ENCODE data around the gene SLC24A3. TPM values are rescaled to one million over a fixed set of nuclear protein-coding genes. Genes with fewer than 3 reads are reported as not detected.

SLC24A3 gene
- total RNA-seq, 1 experiment from 2014 or later = 0.34 TPM

DNA sequence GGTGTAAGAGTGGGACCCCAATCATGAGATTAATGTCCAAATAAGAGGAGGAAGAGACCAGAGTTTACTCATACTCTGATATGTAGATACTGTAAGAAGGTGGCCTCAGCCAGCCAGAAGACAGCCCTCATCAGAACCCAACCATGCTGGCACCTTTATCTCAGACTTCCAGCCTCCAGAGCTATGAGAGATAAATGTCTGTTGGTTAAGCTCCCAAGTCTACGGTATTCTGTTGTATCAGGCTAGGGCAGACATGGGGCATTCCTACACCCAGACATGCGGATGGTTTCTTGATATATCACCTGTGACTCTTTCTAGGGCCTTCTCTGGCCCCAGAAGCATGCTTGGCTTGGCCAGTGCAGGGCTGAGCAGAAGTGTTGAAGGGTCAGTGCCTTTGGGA lies 298.2 kb downstream of the SLC24A3 start:
- Histone ChIP-seq H3K36me3 (no peaks in the 10 kb centered on the region), H3K27me3 (no peaks in the 10 kb centered on the region), H3K4me3 (no peak overlapping the region), H3K4me1 (no peaks in the 10 kb centered on the region), H3K27ac (no peak overlapping the region), H3K9me3 (replicated peaks) (no peaks in the 10 kb centered on the region)
- DNase-seq = no peak

GRCh38 chr20:19511931-19512330 lies 299.5 kb downstream of the SLC24A3 start:
- no peak overlapping the region for H3K27ac ChIP-seq
- no peaks in the 10 kb centered on the region for H3K27me3 ChIP-seq
- H3K9me3 ChIP-seq (replicated peaks) = no peaks in the 10 kb centered on the region
- no peak overlapping the region for H3K4me3 ChIP-seq
- no peak for DNase-seq
- H3K36me3 ChIP-seq = no peaks in the 10 kb centered on the region
- H3K4me1 ChIP-seq = no peaks in the 10 kb centered on the region

DNA sequence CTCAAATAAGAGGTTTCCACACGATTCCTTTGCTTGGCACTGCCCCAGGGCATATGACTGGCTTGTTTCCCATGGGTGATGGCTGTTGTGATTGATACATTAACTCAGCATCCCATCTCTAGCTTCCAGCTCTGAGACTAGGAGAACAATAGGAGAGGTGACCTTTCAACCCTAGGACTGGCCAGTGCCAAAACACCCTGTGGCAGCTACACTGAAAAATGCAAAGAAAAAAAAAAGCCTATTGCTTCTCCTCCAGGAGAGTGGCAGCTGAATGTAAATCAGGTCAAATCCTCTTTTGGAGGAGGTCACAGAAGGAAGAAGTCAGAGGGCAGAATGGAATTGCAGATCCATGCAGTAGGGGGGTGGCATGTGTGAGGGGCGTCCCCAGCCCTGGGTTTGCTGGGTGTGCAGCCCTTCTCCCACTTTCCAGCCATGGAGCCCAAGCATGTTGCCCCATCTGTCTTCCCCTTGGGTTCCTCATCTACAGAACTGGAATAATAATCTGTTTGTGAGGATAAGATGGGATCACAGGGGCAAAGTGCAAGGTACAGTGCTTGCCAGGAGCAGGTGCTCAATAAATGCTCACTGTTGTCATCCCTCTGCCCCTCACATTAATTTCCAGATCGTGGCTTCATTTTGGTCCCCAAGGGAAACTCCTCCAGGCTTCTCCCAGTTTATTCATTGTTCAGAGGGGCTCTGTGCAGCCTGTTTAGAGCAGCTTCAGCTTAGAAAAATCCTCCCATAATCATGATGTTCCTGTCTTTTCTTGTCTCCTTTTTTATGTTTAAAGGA lies 300.6 kb downstream of the SLC24A3 start:
- DNase-seq = no peak
- H3K36me3 ChIP-seq = no peaks in the 10 kb centered on the region
- H3K27me3 ChIP-seq = no peaks in the 10 kb centered on the region
- H3K27ac ChIP-seq = no peak overlapping the region
- no peaks in the 10 kb centered on the region for H3K4me1 ChIP-seq
- no peak overlapping the region for H3K4me3 ChIP-seq
- no peaks in the 10 kb centered on the region for H3K9me3 ChIP-seq (replicated peaks)

DNA sequence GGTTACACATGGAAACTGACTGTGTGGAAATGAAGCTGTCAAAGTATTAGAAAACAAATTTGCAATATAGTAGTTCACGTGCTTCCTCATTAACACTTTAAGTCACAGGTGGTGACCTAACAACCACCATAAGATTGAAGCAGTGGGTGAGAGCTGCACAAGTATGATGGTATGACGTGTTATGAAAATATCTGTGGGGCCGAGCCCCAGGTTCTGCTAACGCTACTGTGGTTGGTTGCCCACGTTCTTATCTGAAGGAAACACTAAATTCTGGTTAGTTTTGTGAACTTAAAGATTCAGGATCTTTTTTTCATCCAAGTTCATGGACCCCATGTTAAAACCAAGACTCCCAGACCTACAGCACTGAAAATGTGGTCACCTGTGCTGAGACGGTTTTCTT lies 302.6 kb downstream of the SLC24A3 start:
- Histone ChIP-seq H3K4me1 (no peaks in the 10 kb centered on the region), H3K27ac (no peak overlapping the region), H3K9me3 (replicated peaks) (no peaks in the 10 kb centered on the region), H3K36me3 (no peaks in the 10 kb centered on the region), H3K27me3 (no peaks in the 10 kb centered on the region), H3K4me3 (no peak overlapping the region)
- DNase-seq = no peak

DNA sequence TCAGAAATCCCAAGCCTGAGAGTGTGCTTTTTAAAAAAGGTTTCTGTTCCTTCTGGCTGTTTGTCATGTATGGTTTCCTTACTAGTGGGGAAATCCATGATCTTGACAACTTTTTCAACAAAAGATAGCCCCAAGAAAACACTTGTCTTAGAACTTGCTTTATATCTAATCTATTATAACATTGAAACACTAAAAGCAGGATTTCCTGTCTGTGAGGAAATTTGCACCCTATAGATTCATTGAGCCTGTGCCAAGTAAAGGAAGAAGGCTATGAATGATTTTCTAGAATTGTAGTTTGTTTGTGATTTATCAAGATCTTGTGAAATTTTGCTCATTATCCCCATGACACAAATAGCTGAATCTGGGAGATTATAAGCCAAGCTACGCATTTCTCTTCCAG lies 307.0 kb downstream of the SLC24A3 start:
- Histone ChIP-seq H3K27me3 (no peaks in the 10 kb centered on the region), H3K4me1 (no peaks in the 10 kb centered on the region), H3K27ac (no peak overlapping the region), H3K9me3 (replicated peaks) (no peaks in the 10 kb centered on the region), H3K36me3 (no peaks in the 10 kb centered on the region), H3K4me3 (no peak overlapping the region)
- DNase-seq = no peak

DNA sequence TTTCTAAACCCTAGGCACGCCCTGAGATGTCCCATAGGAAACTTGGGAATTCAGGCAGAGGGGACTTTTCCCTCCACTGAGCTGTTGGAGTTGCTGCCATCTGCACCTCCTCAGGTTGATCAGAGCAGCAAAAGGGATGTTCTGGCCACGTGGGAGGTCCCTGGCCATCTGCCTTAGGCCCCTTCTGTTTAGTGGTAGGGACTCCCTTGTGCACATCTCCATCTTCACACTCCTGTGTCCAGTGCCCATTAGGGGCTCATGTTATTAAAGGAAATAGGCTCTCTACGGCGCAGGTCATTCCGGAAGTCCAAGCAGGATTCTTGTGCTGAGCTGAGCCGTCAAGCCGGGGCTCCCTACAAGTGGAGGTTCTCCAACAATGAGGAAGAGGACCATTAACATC lies 307.8 kb downstream of the SLC24A3 start:
- H3K4me3 ChIP-seq = no peak overlapping the region
- H3K27ac ChIP-seq = no peak overlapping the region
- no peak for DNase-seq
- no peaks in the 10 kb centered on the region for H3K9me3 ChIP-seq (replicated peaks)
- H3K27me3 ChIP-seq = no peaks in the 10 kb centered on the region
- no peaks in the 10 kb centered on the region for H3K4me1 ChIP-seq
- no peaks in the 10 kb centered on the region for H3K36me3 ChIP-seq

GRCh38 chr20:19522071-19522801 lies 309.8 kb downstream of the SLC24A3 start:
- no peaks in the 10 kb centered on the region for H3K36me3 ChIP-seq
- H3K27me3 ChIP-seq = no peaks in the 10 kb centered on the region
- no peak overlapping the region for H3K27ac ChIP-seq
- no peaks in the 10 kb centered on the region for H3K9me3 ChIP-seq (replicated peaks)
- no peaks in the 10 kb centered on the region for H3K4me1 ChIP-seq
- DNase-seq = no peak
- H3K4me3 ChIP-seq = no peak overlapping the region

DNA sequence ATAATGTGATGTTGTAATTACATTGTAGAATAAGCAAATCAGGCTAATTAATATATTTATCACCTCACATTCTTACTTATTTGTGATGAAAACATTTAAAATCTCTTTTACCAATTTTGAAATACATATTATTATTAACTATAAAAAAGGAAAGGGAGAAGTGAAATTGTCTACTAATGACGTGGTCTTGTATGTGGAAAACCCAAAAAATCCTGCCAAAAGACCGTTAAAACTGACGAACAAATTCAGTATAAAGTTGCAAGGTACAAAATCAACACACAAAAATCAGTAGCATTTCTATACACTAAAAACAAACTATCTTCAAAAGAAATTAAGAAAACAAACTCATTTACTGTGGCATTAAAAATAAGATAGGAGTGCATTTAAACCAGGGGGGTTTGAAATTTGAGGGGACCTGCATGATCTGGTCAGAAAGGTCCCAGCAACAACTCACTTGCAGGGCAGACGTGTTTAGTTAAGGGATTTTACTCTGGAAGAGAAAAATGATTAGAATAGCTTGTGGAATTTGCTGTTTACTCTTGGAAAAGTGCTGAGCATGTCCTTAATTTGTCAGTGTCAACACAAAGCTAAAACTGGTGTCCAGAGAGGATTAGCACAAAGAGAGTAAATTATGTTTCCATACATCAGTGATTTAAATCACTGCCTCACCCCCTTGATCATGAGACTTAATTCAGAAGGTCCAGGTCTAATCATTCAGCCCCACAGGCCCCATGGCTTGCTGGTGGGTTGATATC lies 310.6 kb downstream of the SLC24A3 start:
- Histone ChIP-seq H3K4me1 (no peaks in the 10 kb centered on the region), H3K36me3 (no peaks in the 10 kb centered on the region), H3K27me3 (no peaks in the 10 kb centered on the region), H3K27ac (no peak overlapping the region), H3K9me3 (replicated peaks) (no peaks in the 10 kb centered on the region), H3K4me3 (no peak overlapping the region)
- DNase-seq = no peak

DNA sequence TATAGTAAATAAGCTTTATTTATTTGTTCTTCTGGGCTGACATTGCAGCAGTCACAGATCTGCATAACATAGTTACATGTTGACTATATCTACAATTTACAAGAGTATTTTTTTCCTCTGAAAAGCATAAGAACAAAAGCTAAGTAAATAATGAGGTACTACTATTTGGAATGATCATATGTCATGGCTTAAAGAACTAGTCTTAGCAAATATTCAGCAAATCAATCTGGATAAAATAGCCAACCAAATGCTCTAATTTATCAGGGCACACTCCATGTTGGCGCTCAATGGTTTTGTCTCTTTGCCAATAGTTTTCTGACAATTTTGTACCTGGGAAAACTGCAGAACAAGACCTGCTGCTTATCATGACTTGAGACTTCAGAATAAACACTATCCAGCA lies 312.2 kb downstream of the SLC24A3 start:
- Histone ChIP-seq H3K27ac (no peak overlapping the region), H3K9me3 (replicated peaks) (no peaks in the 10 kb centered on the region), H3K27me3 (0 out of 2 replicates have a peak, but pooled peaks cover 2% of the 10 kb centered on the region), H3K36me3 (no peaks in the 10 kb centered on the region), H3K4me3 (no peak overlapping the region), H3K4me1 (no peaks in the 10 kb centered on the region)
- DNase-seq = no peak

GRCh38 chr20:19527509-19527908 lies 315.1 kb downstream of the SLC24A3 start:
- no peaks in the 10 kb centered on the region for H3K4me1 ChIP-seq
- no peak overlapping the region for H3K27ac ChIP-seq
- H3K27me3 ChIP-seq = 0 out of 2 replicates have a peak, but pooled peaks cover 3% of the 10 kb centered on the region
- DNase-seq = no peak
- no peaks in the 10 kb centered on the region for H3K36me3 ChIP-seq
- no peak overlapping the region for H3K4me3 ChIP-seq
- no peaks in the 10 kb centered on the region for H3K9me3 ChIP-seq (replicated peaks)

DNA sequence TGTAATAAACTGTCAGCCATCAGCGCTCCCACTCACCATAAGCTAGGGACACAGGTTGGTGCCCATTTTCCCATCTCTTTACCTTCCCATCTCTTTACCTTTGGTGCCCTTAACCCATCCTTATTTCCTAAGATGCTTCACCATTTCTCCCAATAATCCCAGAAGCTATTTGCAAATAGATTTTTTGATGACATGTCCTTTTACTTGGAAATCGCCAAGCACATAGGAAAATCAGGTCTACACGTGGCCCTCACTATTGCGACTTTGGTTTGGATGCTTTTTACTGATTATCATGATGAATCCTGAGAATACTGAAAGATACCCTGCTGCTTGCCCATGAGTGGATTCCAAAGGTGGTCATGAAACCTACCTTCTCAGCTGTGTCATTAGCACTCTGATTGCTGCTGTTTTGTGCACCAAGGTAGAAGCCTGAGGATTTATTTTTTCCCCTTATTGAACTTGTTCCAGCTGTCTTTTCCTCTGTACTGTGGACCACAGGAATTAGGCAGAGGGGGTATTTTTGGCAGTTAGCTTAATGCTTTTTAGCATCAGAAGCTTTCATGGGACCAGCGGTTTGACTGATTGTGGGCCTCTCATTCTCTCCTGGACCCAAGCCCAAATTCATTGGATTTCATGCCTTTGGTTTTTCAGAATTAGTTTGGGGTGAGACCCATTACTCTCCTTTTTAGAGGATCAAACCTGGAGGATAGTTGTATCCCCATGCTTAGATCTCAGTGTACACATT lies 316.0 kb downstream of the SLC24A3 start:
- H3K27me3 ChIP-seq = 0 out of 2 replicates have a peak, but pooled peaks cover 3% of the 10 kb centered on the region
- no peaks in the 10 kb centered on the region for H3K4me1 ChIP-seq
- H3K36me3 ChIP-seq = no peaks in the 10 kb centered on the region
- H3K9me3 ChIP-seq (replicated peaks) = no peaks in the 10 kb centered on the region
- H3K27ac ChIP-seq = no peak overlapping the region
- DNase-seq = peak; percentile 17 to 51
- no peak overlapping the region for H3K4me3 ChIP-seq

DNA sequence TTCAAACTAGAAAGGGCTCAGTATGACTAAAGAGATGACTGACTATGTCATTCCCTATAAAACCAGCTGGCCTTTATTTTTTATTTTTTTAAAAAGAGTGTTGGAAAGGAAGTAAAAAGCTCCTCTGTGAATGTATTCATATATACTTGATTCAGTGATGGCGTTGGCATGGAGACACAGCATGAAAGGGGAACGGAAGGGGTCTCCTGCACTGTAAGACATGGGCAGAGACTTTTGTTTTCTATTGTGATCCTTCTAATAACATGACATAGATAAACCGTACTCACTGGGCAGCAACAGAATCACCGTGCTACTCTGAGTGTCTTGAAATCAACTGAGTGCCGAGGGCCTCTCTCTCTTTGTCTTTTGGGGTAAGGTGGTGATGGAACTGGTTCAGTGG lies 317.6 kb downstream of the SLC24A3 start:
- no peak overlapping the region for H3K27ac ChIP-seq
- H3K36me3 ChIP-seq = no peaks in the 10 kb centered on the region
- no peak overlapping the region for H3K4me3 ChIP-seq
- 0 out of 2 replicates have a peak, but pooled peaks cover 3% of the 10 kb centered on the region for H3K27me3 ChIP-seq
- H3K4me1 ChIP-seq = no peaks in the 10 kb centered on the region
- DNase-seq = no peak
- H3K9me3 ChIP-seq (replicated peaks) = no peaks in the 10 kb centered on the region

DNA sequence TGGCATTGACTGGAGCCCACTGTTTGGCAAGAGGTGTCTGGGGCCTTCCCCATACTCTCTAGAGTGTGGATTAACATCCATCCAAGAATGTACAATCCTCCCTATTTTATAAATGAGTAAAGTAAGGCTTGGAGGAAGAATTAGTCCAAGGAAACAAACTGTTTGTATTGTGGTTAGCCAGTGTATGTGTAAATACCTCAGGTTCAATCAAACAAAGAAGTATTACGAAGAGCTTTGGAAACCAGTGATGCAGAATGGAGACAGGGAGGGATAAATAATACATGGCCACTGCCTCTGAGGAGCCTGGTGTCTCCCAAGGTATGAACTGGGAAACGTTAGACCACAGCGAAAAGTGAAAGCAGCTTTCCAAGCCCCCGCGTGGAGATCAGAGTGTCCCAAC lies 319.0 kb downstream of the SLC24A3 start:
- Histone ChIP-seq H3K4me1 (no peaks in the 10 kb centered on the region), H3K9me3 (replicated peaks) (no peaks in the 10 kb centered on the region), H3K27ac (no peak overlapping the region), H3K4me3 (no peak overlapping the region), H3K27me3 (0 out of 2 replicates have a peak, but pooled peaks cover 3% of the 10 kb centered on the region), H3K36me3 (no peaks in the 10 kb centered on the region)
- no peak for DNase-seq

- no peak for DNase-seq
- no peak overlapping the region for H3K4me3 ChIP-seq
- no peak overlapping the region for H3K27ac ChIP-seq
- H3K9me3 ChIP-seq (replicated peaks) = peaks cover 7% of the 10 kb centered on the region
- no peaks in the 10 kb centered on the region for H3K4me1 ChIP-seq
- no peaks in the 10 kb centered on the region for H3K36me3 ChIP-seq
- no peaks in the 10 kb centered on the region for H3K27me3 ChIP-seq
These were observed 326.1 kb downstream of the SLC24A3 start for GRCh38 chr20:19538556-19538955.

All from SJCRH30 (cell line).